ENCODE measurements around the gene EAPP.
A peak's percentile ranks its signal among the peaks of the same experiment; 100 is the strongest.
"Not testable (repeated sequence)": the region's sequence is repeated elsewhere in the genome, so short reads cannot be mapped to it uniquely, and the experiment has no call there.

EAPP gene

DNA sequence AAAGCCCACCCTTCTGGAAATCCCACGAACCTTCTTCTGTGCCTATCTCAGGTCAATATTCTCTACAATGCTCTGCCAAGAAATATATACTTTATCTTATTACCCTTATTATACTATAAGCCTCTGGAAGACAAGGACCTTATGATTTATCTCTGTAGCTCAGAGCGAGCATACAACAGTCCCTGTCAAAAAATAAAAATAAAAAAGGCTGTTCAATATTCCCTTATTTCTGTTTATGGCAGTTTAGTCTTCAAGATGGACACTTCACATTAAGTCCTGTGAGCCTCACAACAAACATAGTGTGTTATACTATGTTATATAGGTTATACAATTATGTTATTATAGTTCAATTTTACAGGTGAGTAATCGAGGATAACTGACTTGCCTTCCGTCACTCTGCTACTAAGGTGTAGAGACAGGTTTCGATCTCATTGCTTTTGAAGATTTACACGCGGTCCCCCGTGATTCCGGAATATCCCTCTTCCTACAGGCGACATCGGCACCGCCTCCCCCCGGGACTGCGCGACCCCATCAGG, 562 bp downstream of the EAPP start:
- FAIRE-seq (no peak), DNase-seq (ENCODE audit: low spot score) (no peak)

DNA sequence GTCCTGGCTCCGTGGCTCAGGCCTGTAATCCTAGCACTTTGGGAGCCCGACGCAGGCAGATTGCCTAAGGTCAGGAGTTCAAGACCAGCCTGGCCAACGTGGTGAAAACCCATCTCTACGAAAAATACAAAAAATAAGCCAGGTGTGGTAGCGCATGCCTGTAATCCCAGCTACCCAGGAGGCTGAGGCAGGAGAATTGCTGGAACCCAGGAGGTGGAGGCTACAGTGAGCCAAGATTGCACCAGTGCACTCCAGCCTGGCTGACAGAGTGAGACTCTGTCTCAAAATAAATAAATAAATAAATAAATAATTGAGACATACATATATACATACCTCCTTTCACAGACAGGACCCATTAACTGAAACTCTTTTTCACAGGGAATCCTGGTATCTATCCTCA, 1.4 kb downstream of the EAPP start:
- not testable (repeated sequence) for FAIRE-seq; DNase-seq (ENCODE audit: low spot score)

DNA sequence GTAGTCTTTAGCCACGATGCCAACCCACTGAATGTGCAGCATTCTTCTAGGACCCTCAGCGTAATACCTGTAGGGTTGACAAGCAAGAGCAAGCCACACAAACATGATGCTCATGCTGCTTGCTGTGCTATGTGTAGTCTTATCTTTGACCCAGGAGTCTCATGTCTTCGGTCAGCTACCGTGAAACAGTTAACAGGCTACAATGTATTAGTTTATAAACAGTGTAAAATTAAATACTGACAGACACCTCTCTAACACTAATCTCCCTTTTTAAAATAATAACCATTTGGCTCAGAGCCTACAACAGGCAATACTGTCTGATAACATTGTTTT, 1.9 kb downstream of the EAPP start:
- DNase-seq (ENCODE audit: low spot score) (no peak), FAIRE-seq (no peak)

DNA sequence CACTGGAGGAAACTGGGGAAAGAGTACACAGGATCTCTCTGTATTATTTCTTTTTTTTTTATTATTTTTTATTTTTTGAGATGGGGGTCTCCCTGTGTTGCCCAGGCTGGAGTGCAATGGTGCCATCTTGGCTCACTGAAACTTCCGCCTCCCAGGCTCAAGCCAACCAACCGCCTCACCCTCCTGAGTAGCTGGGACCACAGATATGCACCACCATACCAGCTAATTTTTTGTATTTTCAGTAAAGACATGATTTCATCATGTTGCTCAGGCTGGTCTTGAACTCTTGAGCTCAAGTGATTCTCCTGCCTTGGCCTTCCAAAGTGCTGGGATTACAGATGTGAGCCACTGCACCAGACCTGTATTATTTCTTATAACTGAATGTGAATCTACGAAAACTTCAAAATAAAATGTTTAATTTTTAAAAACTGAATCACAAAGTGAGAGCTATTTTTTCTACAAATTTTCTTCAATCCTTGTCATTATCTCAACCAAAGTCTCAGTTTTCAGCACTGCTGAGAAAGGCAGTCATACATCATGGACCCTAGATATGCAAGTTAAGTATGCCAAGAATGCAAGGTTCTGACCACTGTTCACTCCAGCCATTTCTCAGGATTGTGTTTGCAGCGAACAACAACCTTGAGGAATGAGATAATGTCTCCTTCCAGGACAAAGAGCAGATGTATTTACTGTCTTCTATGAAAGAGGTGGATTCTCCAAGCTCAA, 2.4 kb downstream of the EAPP start:
- FAIRE-seq (no peak), DNase-seq (ENCODE audit: low spot score) (no peak)

DNA sequence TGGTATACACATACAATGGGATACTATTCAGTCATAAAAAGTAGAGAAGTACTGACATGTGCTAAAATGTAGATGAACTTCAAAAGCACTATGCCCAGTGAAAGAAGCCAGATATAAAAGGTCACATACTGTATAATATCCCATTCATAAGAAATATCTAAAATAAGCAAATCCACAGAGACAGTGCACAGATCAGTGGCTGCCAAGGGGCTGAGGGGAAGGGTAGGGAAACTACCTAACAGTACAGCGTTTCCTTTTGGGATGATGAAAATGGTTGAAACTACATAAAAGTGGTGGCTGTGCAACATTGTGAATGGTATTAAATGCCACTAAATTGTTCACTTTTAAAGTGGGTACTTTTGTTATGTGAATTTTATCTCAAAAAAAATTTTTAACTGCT, 11.9 kb downstream of the EAPP start:
- no peak for DNase-seq (ENCODE audit: low spot score)
- no peak for FAIRE-seq

DNA sequence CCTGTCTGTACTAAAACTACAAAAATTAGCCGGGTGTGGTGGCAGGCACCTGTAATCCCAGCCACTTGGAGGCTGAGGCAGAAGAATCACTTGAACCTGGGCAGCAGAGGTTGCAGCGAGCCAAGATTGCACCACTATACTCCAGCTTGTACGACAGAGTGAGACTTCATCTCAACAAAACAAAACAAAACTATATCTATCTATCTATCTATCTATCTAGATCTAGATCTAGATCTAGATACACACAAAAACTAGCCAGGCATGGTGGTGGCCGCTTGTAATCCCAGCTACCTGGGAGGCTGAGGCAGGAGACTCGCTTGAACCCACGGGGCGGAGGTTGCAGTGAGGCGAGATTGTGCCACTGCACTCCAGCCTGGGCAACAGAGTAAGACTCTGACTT, 15.3 kb downstream of the EAPP start:
- FAIRE-seq = not testable (repeated sequence)

DNA sequence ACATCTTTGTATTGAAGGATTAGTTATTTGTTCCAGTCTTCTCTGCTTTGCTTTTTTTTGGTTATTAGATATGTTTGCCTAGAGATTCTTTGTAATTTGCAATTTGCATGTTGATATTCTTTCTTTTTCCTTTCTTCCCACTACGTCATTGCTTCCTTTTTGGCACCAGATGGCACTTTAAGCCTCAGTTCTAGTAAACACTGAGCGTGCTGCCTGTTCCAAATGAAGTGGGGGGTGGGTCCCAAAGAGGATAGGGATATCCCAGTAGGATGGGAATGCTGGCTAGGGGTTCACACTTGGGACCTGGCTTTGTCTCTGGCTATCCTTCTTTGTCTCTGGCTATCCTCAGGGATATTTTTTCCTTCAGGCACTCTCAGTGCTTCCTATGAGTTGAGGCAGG, 17.0 kb downstream of the EAPP start:
- FAIRE-seq = no peak
- DNase-seq (ENCODE audit: low spot score) = no peak

More for the DNA sequence above, 15.3 kb downstream of the EAPP start:
- DNase-seq (ENCODE audit: low spot score) = not testable (repeated sequence)

DNA sequence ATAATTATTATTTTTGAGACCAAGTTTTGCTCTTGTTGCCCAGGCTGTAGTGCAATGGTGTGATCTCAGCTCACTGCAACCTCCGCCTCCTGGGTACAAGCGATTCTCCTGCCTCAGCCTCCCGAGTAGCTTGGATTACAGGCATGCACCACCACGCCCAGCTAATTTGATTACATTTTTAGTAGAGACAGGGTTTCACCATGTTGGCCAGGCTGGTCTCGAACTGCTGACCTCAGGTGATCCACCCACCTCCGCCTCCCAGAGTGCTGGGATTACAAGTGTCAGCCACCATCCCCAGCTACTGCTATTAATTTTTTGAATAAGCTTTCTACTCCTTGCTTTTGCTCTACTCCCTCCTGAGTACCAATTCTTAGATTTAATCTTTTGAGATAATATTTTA, 18.4 kb downstream of the EAPP start:
- FAIRE-seq = not testable (repeated sequence)

DNA sequence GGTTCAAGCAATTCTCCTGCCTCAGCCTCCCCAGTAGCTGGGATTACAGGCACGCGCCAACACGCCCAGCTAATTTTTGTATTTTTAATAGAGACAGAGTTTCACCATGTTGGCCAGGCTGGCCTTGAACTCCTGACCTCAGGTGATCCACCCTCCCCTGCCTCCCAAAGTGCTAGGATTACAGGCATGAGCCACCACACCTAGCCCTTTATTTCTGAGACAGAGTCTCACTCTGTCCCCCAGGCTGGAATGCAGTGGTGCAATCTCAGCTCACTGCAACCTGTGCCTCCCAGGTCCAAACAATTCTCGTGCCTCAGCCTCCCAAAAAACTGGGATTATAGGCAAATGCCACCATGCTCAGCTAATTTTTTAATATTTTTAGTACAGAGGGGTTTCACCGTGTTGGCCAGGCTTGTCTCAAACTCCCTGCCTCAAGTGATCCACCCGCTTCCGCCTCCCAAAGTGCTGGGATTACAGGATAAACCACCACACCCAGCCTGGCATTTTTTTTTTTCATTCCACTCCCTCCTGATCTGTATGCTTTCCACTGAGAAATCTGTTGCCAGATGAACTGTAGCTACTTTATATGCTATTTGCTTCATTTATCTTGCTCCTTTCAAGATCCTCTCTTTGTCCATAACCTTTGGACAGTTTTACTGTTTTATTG, 19.1 kb downstream of the EAPP start:
- not testable (repeated sequence) for FAIRE-seq; DNase-seq (ENCODE audit: low spot score)

More for the DNA sequence above, 18.4 kb downstream of the EAPP start:
- DNase-seq (ENCODE audit: low spot score) = not testable (repeated sequence)

DNA sequence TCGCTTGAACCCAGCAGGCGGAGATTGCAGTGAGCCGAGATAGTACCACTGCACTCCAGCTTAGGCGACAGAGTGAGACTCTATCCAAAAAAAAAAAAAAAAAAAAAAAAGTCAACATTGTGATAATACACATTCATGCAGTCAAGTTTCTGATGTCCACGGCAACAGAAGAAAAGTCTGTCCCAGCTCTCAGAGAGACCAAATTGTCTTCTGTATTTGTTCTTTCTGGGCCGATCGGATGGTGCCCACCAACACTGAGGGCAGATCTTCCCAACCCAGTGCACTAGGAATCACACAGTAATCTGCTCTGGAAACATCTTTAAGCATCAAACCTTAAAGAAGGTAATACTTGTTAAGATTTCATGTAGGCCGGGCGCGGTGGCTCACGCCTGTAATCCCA, 31.6 kb downstream of the EAPP start:
- FAIRE-seq (no peak), DNase-seq (ENCODE audit: low spot score) (no peak)

DNA sequence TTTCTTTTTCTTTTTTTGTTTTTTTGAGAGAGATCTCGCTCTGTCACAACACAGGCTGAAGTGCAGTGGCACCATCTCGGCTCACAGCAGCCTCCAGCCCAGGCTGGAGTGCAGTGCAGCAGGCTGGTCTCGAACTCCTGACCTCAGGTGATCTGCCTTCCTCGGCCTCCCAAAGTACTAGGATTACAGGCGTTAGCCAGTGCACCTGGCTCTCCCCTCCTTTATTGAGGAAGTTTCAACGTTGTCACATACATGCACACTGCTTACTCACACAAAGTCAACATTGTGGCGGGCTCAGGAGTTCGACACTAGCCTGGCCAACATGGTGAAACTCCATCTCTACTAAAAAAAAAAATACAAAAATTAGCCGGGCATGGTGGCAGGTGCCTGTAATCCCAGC, 32.0 kb downstream of the EAPP start:
- DNase-seq (ENCODE audit: low spot score) = no peak
- no peak for FAIRE-seq

DNA sequence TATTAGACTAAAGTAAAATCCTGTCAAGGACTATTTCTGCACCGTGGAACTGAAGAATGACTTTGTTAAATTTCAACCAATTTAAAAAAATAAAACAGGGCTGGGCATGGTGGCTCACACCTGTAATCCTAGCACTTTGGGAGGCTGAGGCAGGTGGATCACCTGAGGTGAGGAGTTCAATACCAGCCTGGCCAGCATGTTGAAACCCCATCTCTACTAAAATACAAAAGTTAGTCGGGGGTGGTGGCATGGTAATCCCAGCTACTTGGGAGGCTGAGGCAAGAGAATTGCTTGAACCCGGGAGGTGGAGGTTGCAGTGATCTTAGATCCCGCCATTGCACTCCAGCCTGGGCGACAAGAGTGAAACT, 34.4 kb downstream of the EAPP start:
- not testable (repeated sequence) for FAIRE-seq; DNase-seq (ENCODE audit: low spot score)

DNA sequence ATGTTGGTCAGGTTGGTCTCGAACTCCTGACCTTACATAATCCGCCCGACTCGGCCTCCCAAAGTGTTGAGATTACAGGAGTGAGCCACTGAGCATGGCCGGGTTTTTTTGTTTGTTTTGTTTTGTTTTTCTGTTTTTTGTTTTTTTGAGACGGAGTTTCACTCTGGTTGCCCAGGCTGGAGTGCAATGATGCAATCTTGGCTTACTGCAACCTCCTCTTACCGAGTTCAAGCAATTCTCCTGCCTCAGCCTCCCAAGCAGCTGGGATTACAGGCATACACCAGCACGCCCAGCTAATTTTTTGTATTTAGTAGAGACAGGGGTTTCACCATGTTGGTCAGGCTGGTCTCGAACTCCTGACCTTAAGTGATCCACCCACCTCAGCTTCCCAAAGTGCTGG, 35.5 kb downstream of the EAPP start:
- not testable (repeated sequence) for DNase-seq (ENCODE audit: low spot score); FAIRE-seq

DNA sequence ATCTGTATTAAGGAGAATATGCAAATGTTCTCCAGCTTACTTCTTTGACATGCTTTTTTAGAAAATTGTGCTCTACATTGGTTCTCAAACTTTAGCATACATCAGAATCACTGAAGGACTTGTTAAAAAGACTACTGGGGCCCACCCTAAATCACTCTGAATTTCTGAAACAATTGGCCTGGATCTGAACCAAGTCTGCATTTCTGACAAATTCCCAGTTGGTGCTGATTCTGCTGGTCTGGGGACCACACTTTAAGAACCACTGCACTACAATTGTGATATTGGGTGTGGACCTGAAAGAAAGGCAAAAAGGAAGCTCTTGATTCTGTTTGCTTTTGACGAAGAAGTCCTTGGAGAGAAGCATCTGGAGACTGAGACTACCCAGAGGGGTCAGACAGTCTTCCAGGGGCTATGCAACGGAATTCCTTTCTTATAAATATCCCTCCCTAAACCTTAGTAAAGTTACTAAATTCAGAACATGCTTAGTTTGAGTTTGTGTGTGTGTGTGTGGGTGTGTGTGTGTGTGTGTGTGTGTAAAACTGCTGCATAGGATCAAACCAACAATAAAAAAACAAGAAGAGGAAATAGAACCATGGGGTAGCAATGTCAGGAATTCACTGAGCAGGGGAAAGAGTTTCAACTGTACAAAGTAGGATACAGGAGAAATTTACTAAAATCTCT, 36.8 kb downstream of the EAPP start:
- DNase-seq (ENCODE audit: low spot score) = no peak

DNA sequence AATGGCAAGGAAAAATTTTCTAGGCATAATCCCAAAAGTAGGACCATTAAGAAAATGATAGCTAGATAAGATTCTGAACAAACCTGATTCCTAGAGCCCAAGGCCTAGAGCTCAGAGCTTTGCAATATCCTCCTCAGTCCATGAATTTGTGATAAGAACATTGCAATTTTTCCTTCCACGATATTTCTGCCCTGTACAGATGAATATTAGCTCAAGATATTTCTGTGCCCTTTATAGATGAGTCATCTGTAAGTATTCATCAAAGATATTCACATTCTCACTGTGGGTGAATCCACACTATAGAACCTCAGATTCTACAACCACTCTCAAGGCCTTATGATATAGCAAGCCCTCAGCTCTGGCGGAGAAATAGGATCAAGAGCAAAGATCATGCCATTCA, 37.5 kb downstream of the EAPP start:
- FAIRE-seq = no peak
- DNase-seq (ENCODE audit: low spot score) = no peak

More for the DNA sequence above, 36.8 kb downstream of the EAPP start:
- no peak for FAIRE-seq

DNA sequence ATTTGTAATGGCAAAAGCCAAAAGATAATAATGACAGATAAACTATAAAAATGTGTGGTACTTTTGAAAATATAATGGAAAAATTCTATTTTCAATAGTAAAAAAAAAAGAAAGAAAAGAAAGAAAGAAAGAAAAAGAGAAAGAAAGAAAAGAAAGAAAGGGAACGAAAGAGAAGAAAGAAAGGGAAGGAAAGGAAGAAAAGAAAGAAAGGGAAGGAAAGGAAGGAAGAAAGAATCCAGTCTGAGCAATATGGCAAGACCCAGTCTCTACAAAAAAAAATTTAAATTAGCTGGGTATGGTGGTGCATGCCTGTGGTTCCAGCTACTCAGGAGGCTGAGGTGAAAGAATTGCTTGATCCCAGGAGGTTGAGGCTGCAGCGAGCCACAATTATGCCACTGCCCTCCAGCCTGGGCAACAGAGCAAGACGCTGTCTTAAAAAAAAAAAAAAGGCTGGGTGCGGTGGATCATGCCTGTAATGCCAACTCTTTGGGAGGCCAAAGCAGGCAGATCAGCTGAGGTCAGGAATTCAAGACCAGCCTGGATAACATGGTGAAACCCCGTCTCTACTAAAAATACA, 38.4 kb downstream of the EAPP start:
- no peak for DNase-seq (ENCODE audit: low spot score)
- no peak for FAIRE-seq

DNA sequence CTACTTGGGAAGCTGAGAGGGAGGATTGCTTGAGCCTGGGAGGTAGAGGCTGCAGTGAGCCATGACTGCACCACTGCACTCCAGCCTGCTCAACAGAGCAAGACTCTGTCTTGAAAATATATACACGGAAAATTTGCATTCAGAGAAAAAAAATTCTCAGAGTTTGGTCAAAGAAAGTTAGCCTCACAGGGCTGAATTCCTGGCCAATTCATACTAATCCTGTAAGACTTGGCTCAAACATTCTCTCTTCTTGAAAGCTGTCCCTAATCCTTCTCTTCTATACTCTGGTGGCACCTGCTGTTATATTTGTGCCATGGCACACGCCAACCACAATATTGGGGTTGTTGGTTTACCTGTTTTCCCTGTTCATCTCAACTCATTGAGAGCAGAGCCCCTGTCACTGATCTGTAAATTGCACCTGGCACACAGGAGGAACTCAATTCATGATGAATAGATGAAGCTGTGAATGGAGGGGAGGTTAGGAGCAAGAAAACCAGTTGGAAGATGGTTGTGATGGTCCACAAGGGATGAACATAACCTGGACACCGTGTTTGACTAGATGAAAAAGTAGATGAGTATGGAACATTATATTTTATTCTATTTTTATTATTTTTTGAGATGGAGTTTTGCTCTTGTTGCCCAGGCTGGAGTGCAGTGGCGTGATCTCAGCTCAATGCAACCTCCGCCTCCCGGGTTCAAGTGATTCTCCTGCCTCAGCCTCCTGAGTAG, 40.7 kb downstream of the EAPP start:
- no peak for DNase-seq (ENCODE audit: low spot score)
- no peak for FAIRE-seq

DNA sequence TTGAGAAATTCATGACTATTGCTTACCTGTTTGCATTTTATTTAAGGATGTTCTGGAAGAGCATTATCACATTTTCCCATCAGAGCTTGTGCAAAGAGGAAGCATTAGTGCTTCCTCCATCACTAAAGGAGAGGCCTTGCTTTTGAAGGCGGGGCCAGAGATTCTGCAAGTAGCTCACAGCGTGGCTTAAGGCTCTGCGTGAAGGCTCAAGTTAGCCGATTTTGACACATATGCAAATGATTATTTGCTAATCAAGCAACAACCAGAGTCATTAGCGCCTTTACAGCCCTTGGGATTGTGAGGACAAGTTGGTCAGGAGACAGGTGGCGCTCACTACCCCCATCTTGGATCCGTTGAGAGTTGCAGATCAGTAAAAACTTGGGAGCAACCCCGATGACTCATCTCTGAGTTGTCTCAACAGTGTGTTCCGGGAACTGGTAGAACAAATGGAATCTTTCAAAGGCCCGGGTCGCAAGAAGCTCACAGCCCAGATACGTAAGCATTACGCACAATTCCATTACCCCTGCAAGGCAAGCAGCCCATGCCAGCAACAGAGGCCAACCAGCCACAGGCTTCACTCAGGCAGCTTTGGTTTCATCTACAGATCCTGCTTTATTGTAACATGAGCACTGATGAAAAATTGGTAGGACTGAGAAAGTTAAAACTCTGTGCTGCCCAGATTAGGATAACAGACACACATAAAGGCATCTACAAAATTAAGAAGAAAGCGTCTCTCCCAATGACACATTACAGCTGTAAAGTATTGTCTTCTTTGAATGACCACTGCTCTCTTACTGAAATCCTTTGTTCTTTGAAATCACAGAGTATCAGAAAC, 42.6 kb downstream of the EAPP start:
- FAIRE-seq = no peak
- peak; percentile 93 for DNase-seq (ENCODE audit: low spot score)

DNA sequence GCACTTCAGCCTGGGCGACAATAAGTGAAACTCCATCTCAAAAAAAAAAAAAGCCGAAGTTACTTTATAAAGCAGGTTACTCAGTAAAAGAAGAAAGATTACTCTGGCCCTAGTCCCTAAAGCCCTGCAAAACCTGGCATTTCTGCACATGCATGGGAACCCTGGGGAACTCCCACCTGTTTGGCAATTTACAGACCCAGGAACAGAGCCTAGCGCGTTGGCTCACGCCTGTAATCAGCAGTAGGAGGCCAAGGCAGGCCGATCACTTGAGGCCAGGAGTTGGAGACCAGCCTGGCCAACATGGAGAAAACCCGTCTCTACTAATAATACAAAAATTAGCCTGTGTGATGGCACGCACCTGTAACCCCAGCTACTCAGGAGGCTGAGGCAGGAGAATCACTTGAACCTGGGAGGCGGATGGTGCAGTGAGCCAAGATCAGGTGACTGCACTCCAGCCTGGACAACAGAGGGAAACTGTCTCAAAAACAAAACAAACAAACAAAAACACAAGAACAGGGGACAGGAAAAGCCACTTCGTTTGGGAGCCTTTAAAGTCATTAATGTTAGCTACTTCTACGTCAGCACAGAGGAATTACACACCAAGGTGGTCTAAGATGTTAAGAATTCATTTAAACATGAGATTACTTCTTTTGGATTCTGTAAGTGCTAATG, 43.4 kb downstream of the EAPP start:
- no peak for FAIRE-seq
- no peak for DNase-seq (ENCODE audit: low spot score)

DNA sequence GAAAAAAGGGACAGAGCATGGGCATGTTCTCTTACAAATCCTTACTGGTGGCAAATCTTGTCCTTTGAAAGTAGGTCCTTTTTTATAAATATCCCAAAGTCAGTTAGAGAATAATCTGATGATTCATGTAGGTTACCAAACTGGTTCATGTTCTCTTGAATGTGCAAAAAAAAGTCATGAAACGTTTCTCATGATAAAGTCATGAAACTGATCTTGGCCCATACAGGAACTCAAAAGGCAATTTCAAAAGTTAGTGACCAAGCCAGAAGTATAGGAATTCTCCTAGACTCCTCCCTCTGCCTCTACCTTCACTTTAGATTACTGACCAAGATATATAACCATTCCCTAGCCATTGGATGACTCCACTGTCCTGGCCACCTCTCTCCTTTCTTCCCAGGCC, 50.2 kb downstream of the EAPP start:
- no peak for FAIRE-seq

More for the DNA sequence above, 50.2 kb downstream of the EAPP start:
- no peak for DNase-seq (ENCODE audit: low spot score)
